NB4 (cell line): ENCODE measurements around the gene CYP8B1.

Source experiments
- DNase-seq: peaks from one replicate; pipeline ENCODE4 v3.0.0; 2010; ENCODE audit warnings: low read depth
- H3K4me3 ChIP-seq: one replicate; pipeline ENCODE4 v1.5.1; 2011; ENCODE audit warnings: mild to moderate bottlenecking, low read depth, low read length, moderate library complexity
- MYC ChIP-seq: IDR thresholded peaks from 2 replicates; pipeline ENCODE4 v1.6.1; 2011; ENCODE audit warnings: low read depth, low read length
- POLR2A ChIP-seq: IDR thresholded peaks from 2 replicates; pipeline ENCODE4 v1.6.1; 2011; ENCODE audit warnings: mild to moderate bottlenecking; ENCODE audit not compliant: insufficient read length; ENCODE audit errors: extremely low read depth
- TF ChIP-seq, protein P1 (sequence below): IDR thresholded peaks from one replicate; pipeline ENCODE4 v1.5.1; 2012; ENCODE audit warnings: low read depth, low read length
- TF ChIP-seq, protein P2 (sequence below): IDR thresholded peaks from 2 replicates; pipeline ENCODE4 v1.6.1; 2011; ENCODE audit warnings: low read depth, low read length

CYP8B1 gene

DNA sequence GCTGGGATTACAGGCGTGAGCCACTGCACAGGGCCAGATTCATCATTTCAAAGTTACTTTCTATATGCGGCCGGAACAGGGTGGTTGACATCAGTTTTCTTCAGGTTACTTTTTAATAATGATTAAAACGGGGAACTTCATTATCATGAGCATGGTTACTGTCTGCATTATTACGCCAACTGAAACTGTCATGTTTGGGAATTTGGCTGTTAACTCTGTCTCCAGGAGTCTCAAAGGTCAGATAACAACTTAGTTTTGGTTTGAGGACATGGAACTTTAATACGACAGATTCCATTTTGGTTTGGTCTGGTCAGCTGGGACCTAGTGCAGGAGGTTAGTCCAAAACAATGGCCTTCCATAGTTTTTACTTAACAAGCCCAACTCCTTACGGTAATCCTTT lies 8.5 kb downstream of the CYP8B1 start:
- TF ChIP-seq, protein P1, sequence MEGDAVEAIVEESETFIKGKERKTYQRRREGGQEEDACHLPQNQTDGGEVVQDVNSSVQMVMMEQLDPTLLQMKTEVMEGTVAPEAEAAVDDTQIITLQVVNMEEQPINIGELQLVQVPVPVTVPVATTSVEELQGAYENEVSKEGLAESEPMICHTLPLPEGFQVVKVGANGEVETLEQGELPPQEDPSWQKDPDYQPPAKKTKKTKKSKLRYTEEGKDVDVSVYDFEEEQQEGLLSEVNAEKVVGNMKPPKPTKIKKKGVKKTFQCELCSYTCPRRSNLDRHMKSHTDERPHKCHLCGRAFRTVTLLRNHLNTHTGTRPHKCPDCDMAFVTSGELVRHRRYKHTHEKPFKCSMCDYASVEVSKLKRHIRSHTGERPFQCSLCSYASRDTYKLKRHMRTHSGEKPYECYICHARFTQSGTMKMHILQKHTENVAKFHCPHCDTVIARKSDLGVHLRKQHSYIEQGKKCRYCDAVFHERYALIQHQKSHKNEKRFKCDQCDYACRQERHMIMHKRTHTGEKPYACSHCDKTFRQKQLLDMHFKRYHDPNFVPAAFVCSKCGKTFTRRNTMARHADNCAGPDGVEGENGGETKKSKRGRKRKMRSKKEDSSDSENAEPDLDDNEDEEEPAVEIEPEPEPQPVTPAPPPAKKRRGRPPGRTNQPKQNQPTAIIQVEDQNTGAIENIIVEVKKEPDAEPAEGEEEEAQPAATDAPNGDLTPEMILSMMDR, result no peak
- TF ChIP-seq, protein P2, sequence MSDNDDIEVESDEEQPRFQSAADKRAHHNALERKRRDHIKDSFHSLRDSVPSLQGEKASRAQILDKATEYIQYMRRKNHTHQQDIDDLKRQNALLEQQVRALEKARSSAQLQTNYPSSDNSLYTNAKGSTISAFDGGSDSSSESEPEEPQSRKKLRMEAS, result no peak
- TF ChIP-seq MYC (no peak), POLR2A (no peak)
- no peak overlapping the region for H3K4me3 ChIP-seq
- DNase-seq, result no peak

DNA sequence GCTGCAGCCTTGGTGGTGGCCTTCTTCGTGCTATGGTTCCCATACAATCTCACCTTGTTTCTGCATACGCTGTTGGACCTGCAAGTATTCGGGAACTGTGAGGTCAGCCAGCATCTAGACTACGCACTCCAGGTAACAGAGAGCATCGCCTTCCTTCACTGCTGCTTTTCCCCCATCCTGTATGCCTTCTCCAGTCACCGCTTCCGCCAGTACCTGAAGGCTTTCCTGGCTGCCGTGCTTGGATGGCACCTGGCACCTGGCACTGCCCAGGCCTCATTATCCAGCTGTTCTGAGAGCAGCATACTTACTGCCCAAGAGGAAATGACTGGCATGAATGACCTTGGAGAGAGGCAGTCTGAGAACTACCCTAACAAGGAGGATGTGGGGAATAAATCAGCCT lies 10.4 kb downstream of the CYP8B1 start:
- no peak overlapping the region for H3K4me3 ChIP-seq
- DNase-seq, result no peak
- TF ChIP-seq MYC (no peak), POLR2A (no peak)
- TF ChIP-seq, protein P1, result no peak
- TF ChIP-seq, protein P2, result no peak

DNA sequence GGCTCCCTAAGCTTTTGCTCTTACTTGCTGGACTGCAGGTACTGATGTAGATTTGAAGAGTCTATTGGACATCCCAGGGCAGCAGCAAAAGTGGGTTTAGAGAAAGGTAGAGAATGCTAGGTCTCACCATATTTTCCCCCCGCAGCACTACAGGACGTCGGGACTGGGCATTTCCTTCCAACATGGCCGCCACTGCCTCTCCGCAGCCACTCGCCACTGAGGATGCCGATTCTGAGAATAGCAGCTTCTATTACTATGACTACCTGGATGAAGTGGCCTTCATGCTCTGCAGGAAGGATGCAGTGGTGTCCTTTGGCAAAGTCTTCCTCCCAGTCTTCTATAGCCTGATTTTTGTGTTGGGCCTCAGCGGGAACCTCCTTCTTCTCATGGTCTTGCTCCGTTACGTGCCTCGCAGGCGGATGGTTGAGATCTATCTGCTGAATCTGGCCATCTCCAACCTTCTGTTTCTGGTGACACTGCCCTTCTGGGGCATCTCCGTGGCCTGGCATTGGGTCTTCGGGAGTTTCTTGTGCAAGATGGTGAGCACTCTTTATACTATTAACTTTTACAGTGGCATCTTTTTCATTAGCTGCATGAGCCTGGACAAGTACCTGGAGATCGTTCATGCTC lies 11.2 kb downstream of the CYP8B1 start:
- DNase-seq, result no peak
- TF ChIP-seq MYC (no peak), POLR2A (no peak)

DNA sequence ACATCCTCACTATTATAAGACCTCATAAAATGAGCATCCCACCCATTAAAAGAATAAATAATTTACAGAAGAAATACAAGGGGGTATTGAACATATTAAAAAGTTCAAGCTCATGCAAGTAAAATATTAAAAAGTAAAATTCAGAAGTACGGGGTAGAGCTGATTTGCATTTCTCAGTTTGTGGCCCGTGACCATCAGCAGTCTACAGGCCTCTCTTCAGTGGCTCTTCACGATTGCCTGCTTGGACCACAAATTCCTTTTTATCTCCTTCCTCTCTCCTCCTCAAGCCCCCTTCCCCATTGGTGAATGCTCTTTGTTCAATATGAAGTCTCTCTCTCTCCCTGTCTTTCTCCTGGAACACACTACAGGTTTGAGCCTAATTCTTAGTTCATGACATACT lies 19.1 kb downstream of the CYP8B1 start:
- TF ChIP-seq, protein P2, result no peak
- TF ChIP-seq, protein P1, result no peak
- TF ChIP-seq POLR2A (no peak), MYC (no peak)
- DNase-seq, result no peak

More for the DNA sequence above, 11.2 kb downstream of the CYP8B1 start:
- H3K4me3 ChIP-seq, result no peak overlapping the region

DNA sequence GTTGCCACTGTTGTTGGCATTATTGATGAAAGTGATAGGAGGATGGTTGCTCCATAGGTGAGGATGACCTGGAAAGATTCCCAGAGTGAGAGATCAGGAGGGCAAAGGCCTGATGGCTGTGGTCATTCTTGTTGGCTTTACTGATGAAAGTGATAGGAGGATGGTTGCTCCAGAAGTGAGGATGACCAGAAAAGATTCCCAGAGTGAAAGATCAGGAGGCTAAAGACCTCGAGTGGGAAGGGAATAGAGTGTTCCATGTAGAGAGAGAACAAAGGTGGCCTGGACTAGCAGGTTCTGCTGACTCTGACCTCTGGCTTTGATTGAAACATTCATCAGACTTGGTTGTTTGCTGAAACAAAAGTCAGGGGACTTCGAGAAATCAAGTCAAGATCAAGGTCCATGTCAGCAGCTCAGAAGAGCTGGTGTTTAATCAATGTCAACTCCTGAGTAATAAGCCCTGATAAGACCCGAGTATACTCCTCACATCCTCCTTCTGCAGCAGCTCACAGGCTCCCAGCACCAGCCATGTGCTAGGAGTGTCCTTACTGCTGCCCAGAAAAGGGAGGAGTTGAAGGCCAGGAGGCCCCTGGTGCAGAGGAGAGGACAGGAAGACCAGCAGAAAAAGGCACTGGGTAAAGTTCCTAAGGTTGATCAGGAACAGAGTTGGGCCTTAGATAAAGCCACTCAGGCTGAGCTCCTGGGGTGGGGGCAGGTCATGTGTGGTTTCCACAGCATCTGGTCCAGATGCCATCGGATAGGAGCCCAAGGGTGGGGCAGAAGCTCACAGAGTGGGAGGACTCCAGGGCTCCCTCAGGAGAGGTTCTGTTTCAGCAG lies 19.9 kb downstream of the CYP8B1 start:
- DNase-seq, result no peak
- TF ChIP-seq MYC (no peak), POLR2A (no peak)
- TF ChIP-seq, protein P2, result no peak
- TF ChIP-seq, protein P1, result no peak
- no peak overlapping the region for H3K4me3 ChIP-seq

More for the DNA sequence above, 19.1 kb downstream of the CYP8B1 start:
- H3K4me3 ChIP-seq, result no peak overlapping the region

DNA sequence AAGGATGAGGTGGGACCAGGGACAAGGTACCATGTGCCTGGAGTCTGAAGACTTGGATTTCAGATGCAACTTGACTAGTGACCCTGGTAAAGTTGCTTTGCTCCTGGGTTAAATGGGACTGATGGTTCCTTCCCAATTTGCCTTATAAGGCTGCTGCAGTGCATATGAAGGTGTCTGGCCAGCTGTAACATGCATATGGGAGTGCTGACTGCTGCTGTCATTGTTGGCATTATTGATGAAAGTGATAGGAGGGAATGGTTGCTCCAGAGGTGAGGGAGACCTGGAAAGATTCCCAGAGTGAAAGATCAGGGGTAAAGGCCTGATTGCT lies 20.5 kb downstream of the CYP8B1 start:
- TF ChIP-seq MYC (no peak), POLR2A (no peak)
- TF ChIP-seq, protein P1, result no peak
- TF ChIP-seq, protein P2, result no peak
- no peak for DNase-seq
- H3K4me3 ChIP-seq, result no peak overlapping the region
